HTR-8/SVneo (cell line): Measurements from ENCODE around the gene GALNT1.

Source experiments
- DNase-seq: peaks from one replicate; pipeline ENCODE4 v3.0.0; 2011; ENCODE audit warnings: low spot score, mixed read lengths; ENCODE audit not compliant: insufficient read length
- FAIRE-seq: peaks from 2 replicates; lab custom pipeline; 2011; peaks lifted over from hg19 to GRCh38; lab: Jason Lieb, UNC

Gene GALNT1

GRCh38 chr18:35746826-35747339 is 165.3 kb downstream of the GALNT1 start:
- no peak for DNase-seq

GRCh38 chr18:35747894-35748472 is 166.4 kb downstream of the GALNT1 start:
- DNase-seq: no peak
- no peak for FAIRE-seq

More at GRCh38 chr18:35746826-35747339, 165.3 kb downstream of the GALNT1 start:
- no peak for FAIRE-seq

GRCh38 chr18:35749701-35750100 is 168.2 kb downstream of the GALNT1 start:
- DNase-seq (no peak), FAIRE-seq (no peak)

- DNase-seq (no peak), FAIRE-seq (no peak)
Observed at GRCh38 chr18:35750929-35751328, 169.4 kb downstream of the GALNT1 start.

GRCh38 chr18:35753306-35753910 is 171.9 kb downstream of the GALNT1 start:
- no peak for DNase-seq
- no peak for FAIRE-seq

- FAIRE-seq (no peak), DNase-seq (no peak)
Observed at GRCh38 chr18:35754464-35754863, 172.9 kb downstream of the GALNT1 start.

- DNase-seq (no peak), FAIRE-seq (no peak)
Observed at GRCh38 chr18:35755369-35755768, 173.8 kb downstream of the GALNT1 start.

GRCh38 chr18:35756506-35757117 is 175.1 kb downstream of the GALNT1 start:
- DNase-seq (peak; percentile 29), FAIRE-seq (no peak)
